HT1080 (cell line): Measurements from ENCODE around the gene PIK3R1. TPM values are rescaled to one million over a fixed set of nuclear protein-coding genes. Genes with fewer than 3 reads are reported as not detected.

ENCODE experiments used
- DNase-seq: peaks from one replicate; pipeline ENCODE4 v3.0.0-alpha.2; 2015; ENCODE audit warnings: low read depth
- total RNA-seq: library from RNA; depleted of rRNA; stranded (reverse); fragments of >200 nt; shearing (Covaris generic); gene quantifications from 2 replicates; pipeline ENCODE4 v1.2.3, GENCODE V29; 2014

Gene PIK3R1
- total RNA-seq, 1 experiment from 2014 or later = 14.0 TPM

- no peak for DNase-seq
Observed at GRCh38 chr5:68350176-68350575, 134.6 kb downstream of the PIK3R1 start.
